ENCODE measurements around the gene HNRNPA3.

DNA sequence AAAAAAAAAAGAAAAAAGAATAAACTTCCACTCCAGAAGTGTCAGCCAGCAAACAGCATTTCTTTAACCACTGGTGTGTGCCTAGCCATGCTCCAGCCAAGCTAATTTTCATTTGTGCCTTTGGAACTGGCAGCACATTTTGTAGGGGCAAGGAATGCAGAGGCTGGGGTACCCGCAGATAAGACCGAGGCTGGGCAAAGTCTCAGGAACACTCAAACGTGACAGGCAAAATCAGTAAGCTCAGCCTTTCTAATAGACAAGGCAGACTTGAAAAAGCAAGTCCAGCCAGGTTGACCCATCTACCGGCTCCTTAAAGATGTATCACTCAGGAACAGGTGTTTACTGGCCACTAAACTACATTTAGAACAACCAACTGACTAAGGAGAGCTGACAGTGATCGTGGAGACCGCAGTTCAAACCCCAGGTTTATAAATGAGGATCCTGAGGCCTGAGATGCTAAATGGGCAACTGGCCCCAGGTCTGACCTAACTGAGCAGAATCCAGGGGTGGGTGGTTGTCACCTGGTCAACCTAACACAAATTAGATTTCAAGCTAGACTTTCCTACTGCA is 35.2 kb downstream of the HNRNPA3 start:
- TF ChIP-seq ZNF654 (tag by site-specific recombination; IDR thresholded peaks at IDR 0.05; ENCODE audit: low read depth) (no peak), ZBTB49 (tag by site-specific recombination; IDR thresholded peaks at IDR 0.05; ENCODE audit: low read depth) (no peak), ZXDB (tag by site-specific recombination; IDR thresholded peaks at IDR 0.05) (no peak), ZNF555 (tag by site-specific recombination; conservative IDR thresholded peaks at IDR 0.05) (no peak)
